GM12878 (cell line): Measurements from ENCODE around the gene CCDC14.
"Not testable (repeated sequence)": the region's sequence is repeated elsewhere in the genome, so short reads cannot be mapped to it uniquely, and the experiment has no call there.

Experiments used
- BMI1 ChIP-seq: fragments of 450-650 bp; IDR thresholded peaks from 2 replicates; pipeline ENCODE4 v1.6.1; 2016; ENCODE audit warnings: mild to moderate bottlenecking, moderate library complexity, borderline replicate concordance
- CEBPB ChIP-seq, 2 experiments: fragments of 150-350 bp in 1 of 2; IDR thresholded peaks; 2 replicates each; pipeline ENCODE4 v1.6.1; 2012 to 2014; ENCODE audit warnings: low read depth in 2 of 2, low read length in 2 of 2, borderline replicate concordance in 1 of 2, inconsistent platforms in 1 of 2
- CREM ChIP-seq: IDR thresholded peaks from 2 replicates; pipeline ENCODE4 v1.6.1; 2014; ENCODE audit warnings: antibody characterized with exemption, low read depth
- E2F4 ChIP-seq: IDR thresholded peaks from 2 replicates; pipeline ENCODE4 v1.6.1; 2012; ENCODE audit warnings: low read depth, low read length, improper control_type of control experiment
- KDM1A ChIP-seq: fragments of 200-600 bp; sonication (generic); IDR thresholded peaks from 2 replicates; pipeline ENCODE4 v1.6.1; 2016; ENCODE audit warnings: borderline replicate concordance
- MXI1 ChIP-seq: fragments of 150-350 bp; IDR thresholded peaks from 2 replicates; pipeline ENCODE4 v1.6.1; 2011; ENCODE audit warnings: low read depth, mild to moderate bottlenecking, inconsistent platforms, low read length, improper control_type of control experiment
- NFYA ChIP-seq: IDR thresholded peaks from 2 replicates; pipeline ENCODE4 v1.6.1; 2011; ENCODE audit warnings: low read depth, mild to moderate bottlenecking, low read length, improper control_type of control experiment, borderline replicate concordance
- POLR2A ChIP-seq: IDR thresholded peaks from 2 replicates; pipeline ENCODE4 v1.6.1; 2011; ENCODE audit warnings: low read depth, mild to moderate bottlenecking, low read length
- POLR2AphosphoS2 ChIP-seq: IDR thresholded peaks from 2 replicates; pipeline ENCODE4 v1.6.1; 2011; ENCODE audit warnings: low read depth, mild to moderate bottlenecking, low read length, improper control_type of control experiment, moderate library complexity
- POLR2AphosphoS5 ChIP-seq: IDR thresholded peaks from 2 replicates; pipeline ENCODE4 v1.6.1; 2011; ENCODE audit warnings: mild to moderate bottlenecking, low read length, inconsistent platforms
- RB1 ChIP-seq: fragments of 450-650 bp; formaldehyde crosslinking; IDR thresholded peaks from 2 replicates; pipeline ENCODE4 v1.6.1; 2017; ENCODE audit warnings: mild to moderate bottlenecking, borderline replicate concordance
- TAF1 ChIP-seq: IDR thresholded peaks from 2 replicates; pipeline ENCODE4 v1.6.1; 2011; ENCODE audit warnings: mild to moderate bottlenecking, low read depth, low read length, borderline replicate concordance
- ZZZ3 ChIP-seq: IDR thresholded peaks from 2 replicates; pipeline ENCODE4 v1.6.1; 2011; ENCODE audit warnings: low read depth; ENCODE audit not compliant: control insufficient read depth, insufficient read length
- TF ChIP-seq, protein P1 (sequence below), 3 experiments: IDR thresholded peaks in 2 of 3; conservative IDR thresholded peaks in 1 of 3; 2 replicates each; pipeline ENCODE4 v1.5.1; 2011; ENCODE audit warnings: low read depth in 3 of 3, low read length in 3 of 3, mild to moderate bottlenecking in 3 of 3, control low read depth in 2 of 3, moderate library complexity in 2 of 3, inconsistent platforms in 1 of 3, mixed read lengths in 1 of 3; ENCODE audit not compliant: control insufficient read depth in 2 of 3, insufficient read depth in 1 of 3; ENCODE audit errors: extremely low read depth in 1 of 3

GRCh38 chr3:123890162-123890561 lies 70.9 kb downstream of the CCDC14 start:
- TF ChIP-seq BMI1; E2F4; POLR2A; MXI1; NFYA; CREM; POLR2AphosphoS5; RB1; KDM1A; CEBPB (IDR thresholded peaks at IDR 0.05; ENCODE audit: borderline replicate concordance in 1 of 2, low read depth in 2 of 2, low read length in 2 of 2); TAF1; POLR2AphosphoS2; ZZZ3: not testable (repeated sequence)
- TF ChIP-seq, protein P1, sequence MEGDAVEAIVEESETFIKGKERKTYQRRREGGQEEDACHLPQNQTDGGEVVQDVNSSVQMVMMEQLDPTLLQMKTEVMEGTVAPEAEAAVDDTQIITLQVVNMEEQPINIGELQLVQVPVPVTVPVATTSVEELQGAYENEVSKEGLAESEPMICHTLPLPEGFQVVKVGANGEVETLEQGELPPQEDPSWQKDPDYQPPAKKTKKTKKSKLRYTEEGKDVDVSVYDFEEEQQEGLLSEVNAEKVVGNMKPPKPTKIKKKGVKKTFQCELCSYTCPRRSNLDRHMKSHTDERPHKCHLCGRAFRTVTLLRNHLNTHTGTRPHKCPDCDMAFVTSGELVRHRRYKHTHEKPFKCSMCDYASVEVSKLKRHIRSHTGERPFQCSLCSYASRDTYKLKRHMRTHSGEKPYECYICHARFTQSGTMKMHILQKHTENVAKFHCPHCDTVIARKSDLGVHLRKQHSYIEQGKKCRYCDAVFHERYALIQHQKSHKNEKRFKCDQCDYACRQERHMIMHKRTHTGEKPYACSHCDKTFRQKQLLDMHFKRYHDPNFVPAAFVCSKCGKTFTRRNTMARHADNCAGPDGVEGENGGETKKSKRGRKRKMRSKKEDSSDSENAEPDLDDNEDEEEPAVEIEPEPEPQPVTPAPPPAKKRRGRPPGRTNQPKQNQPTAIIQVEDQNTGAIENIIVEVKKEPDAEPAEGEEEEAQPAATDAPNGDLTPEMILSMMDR (IDR thresholded peaks at IDR 0.05 in 2 of 3, conservative IDR thresholded peaks at IDR 0.05 in 1 of 3; ENCODE audit: control insufficient read depth in 2 of 3, extremely low read depth in 1 of 3, insufficient read depth in 1 of 3, low read depth in 3 of 3, low read length in 3 of 3): not testable (repeated sequence)
